HG03108 (cell line): ENCODE results near the gene KARS1.

Experiments
- ATAC-seq: cut with Tn5 transposase; IDR thresholded peaks from one replicate; pipeline ENCODE4 v1.9.1; 2021; ENCODE audit warnings: moderate library complexity; ENCODE audit not compliant: unreplicated experiment

KARS1 gene

DNA sequence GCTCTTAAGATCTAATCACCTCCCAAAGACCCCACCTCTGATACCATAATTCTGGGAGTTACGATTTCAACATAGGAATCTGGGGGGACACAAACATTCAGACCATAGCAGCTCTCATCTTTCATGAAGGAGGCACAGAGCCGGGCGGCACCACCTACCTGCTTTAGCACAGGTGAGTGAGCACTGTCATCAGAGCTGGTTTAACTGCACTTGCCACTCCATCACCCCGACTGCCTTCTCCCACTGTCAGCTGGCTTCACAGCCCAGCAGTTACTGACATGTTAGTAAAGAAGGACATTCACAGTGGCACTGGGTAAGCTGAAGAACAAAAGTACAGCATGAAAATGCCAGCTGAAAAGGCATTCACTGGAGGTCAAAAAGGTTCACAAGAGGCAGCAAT, 58.7 kb downstream of the KARS1 start:
- no peak for ATAC-seq

DNA sequence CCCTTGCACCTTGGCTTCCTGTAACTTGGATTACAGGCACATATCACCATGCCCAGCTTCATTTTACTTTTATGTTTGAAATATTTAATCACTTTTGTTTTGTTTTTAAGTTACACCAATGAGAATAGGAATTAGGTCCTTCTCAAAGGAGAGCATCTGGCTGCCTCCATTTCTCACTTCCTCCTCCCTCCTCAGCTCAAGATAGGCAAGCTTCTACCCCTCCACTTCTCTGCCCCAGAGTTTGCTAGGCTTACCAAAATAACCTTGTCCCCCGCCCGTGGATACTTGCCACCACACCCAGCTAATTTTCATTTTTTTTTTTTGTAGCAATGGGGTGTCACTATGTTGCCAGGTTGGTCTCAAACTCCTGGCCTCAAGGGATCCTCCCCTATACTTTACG, 63.4 kb downstream of the KARS1 start:
- no peak for ATAC-seq

DNA sequence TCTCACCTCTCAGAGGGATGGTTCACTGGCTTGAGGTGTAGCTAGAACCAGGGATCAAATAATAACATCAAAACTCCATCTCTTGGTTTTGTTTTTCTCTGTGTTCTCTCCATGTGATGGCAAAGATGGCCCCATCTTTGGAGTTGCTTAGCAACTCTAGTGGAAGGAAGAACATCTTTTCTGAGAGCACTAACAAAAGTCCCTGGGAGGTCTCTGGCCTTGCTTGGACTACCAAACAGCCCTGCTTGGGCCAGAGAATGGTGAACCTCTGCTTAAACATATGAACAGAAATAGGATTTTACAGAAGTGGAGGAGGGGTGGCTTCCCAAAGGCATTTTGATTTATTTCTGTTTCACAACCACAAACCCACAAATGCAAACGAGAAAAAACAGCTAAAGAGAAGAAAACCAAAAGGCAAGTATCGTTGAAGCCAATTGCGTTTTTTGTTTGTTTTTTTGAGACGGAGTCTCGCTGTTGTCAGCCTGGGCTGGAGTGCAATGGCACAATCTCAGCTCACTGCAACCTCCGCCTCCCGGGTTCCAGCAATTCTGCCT, 68.1 kb downstream of the KARS1 start:
- ATAC-seq: no peak

DNA sequence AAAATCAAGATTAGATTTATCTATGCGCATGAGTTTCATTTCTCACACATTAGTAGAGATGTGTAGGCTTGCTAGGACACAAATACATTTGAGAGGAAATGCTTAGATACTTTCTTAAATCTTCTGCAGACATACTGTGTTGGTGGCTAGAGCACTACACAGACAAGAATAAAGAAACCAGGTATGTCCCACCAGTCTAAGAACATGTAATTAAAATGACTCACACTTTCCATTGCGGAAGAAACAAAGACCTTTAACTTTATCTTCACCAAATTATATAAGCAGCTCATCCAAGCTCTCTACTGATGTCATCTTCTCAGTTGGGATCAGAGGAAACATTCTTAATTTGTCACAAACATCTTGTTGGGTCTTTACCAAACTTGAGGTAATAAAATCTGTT, 68.7 kb downstream of the KARS1 start:
- ATAC-seq: no peak

DNA sequence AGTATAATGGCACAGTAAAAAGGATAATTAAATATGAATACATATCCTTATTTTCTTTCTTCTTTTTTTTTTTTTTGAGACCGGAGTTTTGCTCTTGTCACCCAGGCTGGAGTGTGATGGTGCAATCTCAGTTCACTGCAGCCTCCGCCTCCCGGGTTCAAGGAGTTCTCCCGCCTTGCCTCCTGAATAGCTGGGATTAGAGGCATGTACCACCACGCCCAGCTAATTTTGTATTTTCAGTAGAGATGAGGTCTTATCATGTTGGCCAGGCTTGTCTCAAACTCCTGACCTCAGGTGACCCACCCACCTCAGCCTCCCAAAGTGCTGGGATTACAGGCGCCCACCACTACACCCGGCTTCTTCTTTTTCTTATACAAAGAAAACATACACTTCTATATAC, 69.3 kb downstream of the KARS1 start:
- no peak for ATAC-seq
